GM23338 (cell line): ENCODE measurements around the gene GLP1R. TPM values are rescaled to one million over a fixed set of nuclear protein-coding genes. Genes with fewer than 3 reads are reported as not detected.

Source experiments
- ATAC-seq: fragments of 200-7000 bp; cut with Tn5 transposase; 3 replicates; pipeline ENCODE4 v1.9.1; 2020
- DNase-seq: peaks from one replicate; pipeline ENCODE4 v3.0.0-alpha.2; 2015; ENCODE audit warnings: low spot score
- H2AFZ ChIP-seq: fragments of 200-600 bp; sonication (generic); 2 replicates; pipeline ENCODE4 v1.8.0; 2016; ENCODE audit warnings: antibody characterized with exemption, mild to moderate bottlenecking, moderate library complexity
- H3F3A ChIP-seq: fragments of 200-600 bp; sonication (generic); replicated peaks from 2 replicates; pipeline ENCODE4 v1.8.0; 2017; ENCODE audit warnings: antibody characterized with exemption, mixed run types, low read depth
- H3K27ac ChIP-seq: fragments of 200-600 bp; sonication (generic); 2 replicates; pipeline ENCODE4 v1.6.1; 2016; ENCODE audit warnings: low read depth
- H3K27me3 ChIP-seq: fragments of 200-600 bp; sonication (generic); 2 replicates; pipeline ENCODE4 v1.8.0; 2016; ENCODE audit warnings: mild to moderate bottlenecking, mixed run types, moderate library complexity; ENCODE audit not compliant: insufficient read depth
- H3K36me3 ChIP-seq: fragments of 200-600 bp; sonication (generic); 2 replicates; pipeline ENCODE4 v1.8.0; 2016; ENCODE audit warnings: mild to moderate bottlenecking; ENCODE audit not compliant: insufficient read depth
- H3K4me1 ChIP-seq: fragments of 200-600 bp; sonication (generic); 2 replicates; pipeline ENCODE4 v1.8.0; 2016; ENCODE audit warnings: mild to moderate bottlenecking, moderate library complexity; ENCODE audit not compliant: insufficient read depth
- H3K4me2 ChIP-seq: fragments of 200-600 bp; sonication (generic); 2 replicates; pipeline ENCODE4 v1.7.1; 2017; ENCODE audit warnings: mixed run types
- H3K4me3 ChIP-seq: fragments of 200-600 bp; sonication (generic); 2 replicates; pipeline ENCODE4 v1.6.1; 2016; ENCODE audit warnings: mixed run types
- H3K79me2 ChIP-seq: fragments of 200-600 bp; sonication (generic); replicated peaks from 2 replicates; pipeline ENCODE4 v1.8.0; 2017; ENCODE audit warnings: mild to moderate bottlenecking; ENCODE audit not compliant: insufficient read depth
- H3K9me2 ChIP-seq: fragments of 200-600 bp; sonication (generic); 2 replicates; pipeline ENCODE4 v1.8.0; 2017; ENCODE audit not compliant: insufficient read depth
- H4K20me1 ChIP-seq: fragments of 200-600 bp; sonication (generic); replicated peaks from 2 replicates; pipeline ENCODE4 v1.8.0; 2017; ENCODE audit warnings: mild to moderate bottlenecking; ENCODE audit not compliant: insufficient read depth
- H3K27ac Mint-ChIP-seq: 2 replicates; pipeline ENCODE4 v1.8.0; 2020; ENCODE audit warnings: inconsistent platforms, mild to moderate bottlenecking, moderate library complexity, mixed read lengths
- H3K27me3 Mint-ChIP-seq: 3 replicates; pipeline ENCODE4 v1.8.0; 2022; ENCODE audit warnings: low read depth, mild to moderate bottlenecking, moderate library complexity, mixed read lengths, inconsistent platforms; ENCODE audit not compliant: insufficient read depth, poor library complexity
- H3K36me3 Mint-ChIP-seq: 3 replicates; pipeline ENCODE4 v1.8.0; 2021; ENCODE audit warnings: low read depth, mild to moderate bottlenecking, inconsistent platforms, moderate library complexity, mixed read lengths
- H3K4me1 Mint-ChIP-seq: 3 replicates; pipeline ENCODE4 v1.8.0; 2020; ENCODE audit warnings: mild to moderate bottlenecking, inconsistent platforms, mixed read lengths
- H3K4me3 Mint-ChIP-seq: 3 replicates; pipeline ENCODE4 v1.8.0; 2021; ENCODE audit warnings: moderate library complexity, mild to moderate bottlenecking, inconsistent platforms, mixed read lengths
- H3K9me3 Mint-ChIP-seq: 3 replicates; pipeline ENCODE4 v1.8.0; 2020; ENCODE audit warnings: moderate library complexity, mild to moderate bottlenecking, inconsistent platforms, mixed read lengths
- CREB1 ChIP-seq: fragments of 250-450 bp; sonication (Bioruptor Pico); IDR thresholded peaks from 2 replicates; pipeline ENCODE4 v1.5.0; 2020; ENCODE audit warnings: low read depth, mild to moderate bottlenecking, moderate library complexity
- CTCF ChIP-seq, 2 experiments: fragments of 200-600 bp in 1 of 2; sonication (generic) in 1 of 2; conservative IDR thresholded peaks; 2 replicates each; pipeline versions ENCODE4 v1.5.1 to v1.6.1; 2016 to 2017; ENCODE audit warnings: antibody characterized with exemption in 2 of 2, low read depth in 2 of 2, mild to moderate bottlenecking in 2 of 2, moderate library complexity in 1 of 2
- ETS1 ChIP-seq: IDR thresholded peaks from 2 replicates; pipeline ENCODE4 v1.6.1; 2016; ENCODE audit warnings: antibody characterized with exemption
- EZH2 ChIP-seq: fragments of 200-600 bp; sonication (generic); IDR thresholded peaks from one replicate; pipeline ENCODE4 v1.8.0; 2017; ENCODE audit warnings: antibody characterized with exemption, mild to moderate bottlenecking, low read depth; ENCODE audit not compliant: unreplicated experiment
- JUNB ChIP-seq: IDR thresholded peaks from one replicate; pipeline ENCODE4 v1.6.1; 2016; ENCODE audit warnings: antibody characterized with exemption; ENCODE audit not compliant: unreplicated experiment
- NANOG ChIP-seq: IDR thresholded peaks from 2 replicates; pipeline ENCODE4 v1.6.1; 2016; ENCODE audit warnings: antibody characterized with exemption, borderline replicate concordance
- POLR2AphosphoS5 ChIP-seq: IDR thresholded peaks from 2 replicates; pipeline ENCODE4 v1.6.1; 2016; ENCODE audit warnings: antibody characterized with exemption, low read depth
- ZNF331 ChIP-seq: fragments of 250-450 bp; sonication (Bioruptor Pico); IDR thresholded peaks from 2 replicates; pipeline ENCODE4 v1.5.0; 2020; ENCODE audit warnings: low read depth, mild to moderate bottlenecking, moderate library complexity
- ZNF462 ChIP-seq: fragments of 250-450 bp; sonication (Bioruptor Pico); IDR thresholded peaks from 2 replicates; pipeline ENCODE4 v1.5.0; 2020; ENCODE audit warnings: mild to moderate bottlenecking, moderate library complexity
- polyA plus RNA-seq: library from polyadenylated mRNA; unstranded; fragments of >200 nt; fragmentation: Nextera tagmentation; extraction: Ambion mirVana; gene quantifications from 2 replicates; pipeline ENCODE4 v1.2.1, GENCODE V29; 2016
- total RNA-seq: library from RNA; depleted of rRNA; stranded (reverse); fragments of >200 nt; shearing (Covaris generic); gene quantifications from 2 replicates; pipeline ENCODE4 v1.2.3, GENCODE V29; 2014

GLP1R gene
- total and polyA plus RNA-seq, 2 experiments from 2014 or later: 0.42 to 3.7 TPM

- Histone ChIP-seq H3K4me3 (no peak overlapping the region), H2AFZ (peak overlapping the region; percentile 90; the same call in 1 of the 2 replicates), H3K36me3 (no peaks in the 10 kb centered on the region), H3K9me2 (peaks cover 13% of the 10 kb centered on the region), H3K27me3 (no peaks in the 10 kb centered on the region), H3K4me1 (0 out of 2 replicates have a peak, but pooled peaks cover 3% of the 10 kb centered on the region), H3F3A (no peaks in the 10 kb centered on the region), H4K20me1 (no peaks in the 10 kb centered on the region), H3K27ac (no peak overlapping the region), H3K79me2 (no peaks in the 10 kb centered on the region), H3K4me2 (no peak overlapping the region)
- Mint-ChIP-seq H3K4me1 (peaks cover 14% of the 10 kb centered on the region), H3K4me3 (no peak overlapping the region), H3K27ac (no peak overlapping the region), H3K9me3 (no peaks in the 10 kb centered on the region), H3K27me3 (peaks cover 2% of the 10 kb centered on the region), H3K36me3 (no peaks in the 10 kb centered on the region)
- ATAC-seq: peak; percentile 100
- DNase-seq: peak; percentile 80
- TF ChIP-seq CTCF (conservative IDR thresholded peaks at IDR 0.05; ENCODE audit: low read depth in 2 of 2) (peak; percentile 88 to 89), EZH2 (no peak)
These were observed 19.2 kb upstream of the GLP1R start for GRCh38 chr6:39029156-39030011.

GRCh38 chr6:39035681-39036080 is 12.9 kb upstream of the GLP1R start:
- Mint-ChIP-seq H3K27me3 (peaks cover 10% of the 10 kb centered on the region), H3K4me3 (no peak overlapping the region), H3K36me3 (no peaks in the 10 kb centered on the region), H3K27ac (no peak overlapping the region), H3K9me3 (no peaks in the 10 kb centered on the region), H3K4me1 (peaks cover 6% of the 10 kb centered on the region; the same call in 2 of the 3 replicates)
- DNase-seq: no peak
- H3K4me3 ChIP-seq: no peak overlapping the region
- no peaks in the 10 kb centered on the region for H3K79me2 ChIP-seq
- H2AFZ ChIP-seq: peak overlapping the region; percentile 39
- peaks cover 26% of the 10 kb centered on the region for H3K9me2 ChIP-seq
- peaks cover 6% of the 10 kb centered on the region; the same call in 1 of the 2 replicates for H3K27me3 ChIP-seq
- H3K36me3 ChIP-seq: no peaks in the 10 kb centered on the region
- no peaks in the 10 kb centered on the region for H3F3A ChIP-seq
- no peak overlapping the region for H3K4me2 ChIP-seq
- H3K4me1 ChIP-seq: peaks cover 20% of the 10 kb centered on the region; the same call in 1 of the 2 replicates
- H4K20me1 ChIP-seq: no peaks in the 10 kb centered on the region
- H3K27ac ChIP-seq: no peak overlapping the region
- ATAC-seq: peak; percentile 68
- no peak for TF ChIP-seq JUNB
- TF ChIP-seq CREB1 (CRISPR knock-in tag): no peak
- TF ChIP-seq ZNF331 (CRISPR knock-in tag): no peak
- no peak for TF ChIP-seq ZNF462 (CRISPR knock-in tag)
- TF ChIP-seq NANOG: no peak
- no peak for TF ChIP-seq POLR2AphosphoS5
- TF ChIP-seq CTCF (conservative IDR thresholded peaks at IDR 0.05; ENCODE audit: low read depth in 2 of 2): no peak
- TF ChIP-seq ETS1: no peak
